WERI-Rb-1 (cell line): ENCODE measurements around the gene NIPAL1.
"Not testable (repeated sequence)": the region's sequence is repeated elsewhere in the genome, so short reads cannot be mapped to it uniquely, and the experiment has no call there.

Source experiments
- DNase-seq: peaks from one replicate; pipeline ENCODE4 v3.0.0-alpha.2; 2020
- H3K27ac ChIP-seq: fragments of 250-450 bp; sonication (Bioruptor Pico); 2 replicates; pipeline ENCODE4 v1.5.1; 2020; ENCODE audit warnings: mild to moderate bottlenecking, moderate library complexity
- H3K27me3 ChIP-seq: fragments of 250-450 bp; sonication (Bioruptor Pico); 2 replicates; pipeline ENCODE4 v1.5.1; 2021; ENCODE audit warnings: mild to moderate bottlenecking, low read depth, moderate library complexity; ENCODE audit not compliant: insufficient read depth, severe bottlenecking
- H3K36me3 ChIP-seq: fragments of 250-450 bp; sonication (Bioruptor Pico); 2 replicates; pipeline ENCODE4 v1.5.1; 2020; ENCODE audit warnings: mild to moderate bottlenecking, moderate library complexity
- H3K4me3 ChIP-seq: 2 replicates; pipeline ENCODE4 v1.5.1; 2011; ENCODE audit warnings: low read depth, mild to moderate bottlenecking, control low read depth, low read length
- H3K9me3 ChIP-seq: fragments of 250-450 bp; sonication (Bioruptor Pico); 2 replicates; pipeline ENCODE4 v1.5.1; 2021; ENCODE audit warnings: mild to moderate bottlenecking, moderate library complexity; ENCODE audit not compliant: severe bottlenecking
- CTCF ChIP-seq: IDR thresholded peaks from 2 replicates; pipeline ENCODE4 v1.5.1; 2011; ENCODE audit warnings: low read depth, mild to moderate bottlenecking, control low read depth, inconsistent platforms, low read length

NIPAL1 gene

GRCh38 chr4:48008021-48008596 is 8.5 kb upstream of the NIPAL1 start:
- peaks cover 18% of the 10 kb centered on the region for H3K9me3 ChIP-seq
- no peak overlapping the region for H3K4me3 ChIP-seq
- no peak for TF ChIP-seq CTCF
- H3K27me3 ChIP-seq = no peaks in the 10 kb centered on the region
- H3K36me3 ChIP-seq = no peaks in the 10 kb centered on the region
- no peak for DNase-seq
- no peak overlapping the region for H3K27ac ChIP-seq

- not testable (repeated sequence) for H3K27me3 ChIP-seq, H3K27ac ChIP-seq, H3K4me3 ChIP-seq, H3K36me3 ChIP-seq, DNase-seq
- peaks cover 15% of the 10 kb centered on the region for H3K9me3 ChIP-seq
These were observed 5.7 kb upstream of the NIPAL1 start for GRCh38 chr4:48010906-48011305.

GRCh38 chr4:48011722-48012121 is 4.8 kb upstream of the NIPAL1 start:
- no peak for TF ChIP-seq CTCF
- no peaks in the 10 kb centered on the region for H3K27me3 ChIP-seq
- no peak for DNase-seq
- no peak overlapping the region for H3K27ac ChIP-seq
- no peaks in the 10 kb centered on the region for H3K36me3 ChIP-seq
- peaks cover 12% of the 10 kb centered on the region for H3K9me3 ChIP-seq
- H3K4me3 ChIP-seq = no peak overlapping the region

GRCh38 chr4:48012824-48013223 is 3.7 kb upstream of the NIPAL1 start:
- DNase-seq = no peak
- Histone ChIP-seq H3K36me3 (no peaks in the 10 kb centered on the region), H3K4me3 (no peak overlapping the region), H3K27me3 (no peaks in the 10 kb centered on the region), H3K27ac (no peak overlapping the region), H3K9me3 (peaks cover 10% of the 10 kb centered on the region)
- TF ChIP-seq CTCF = no peak

GRCh38 chr4:48015216-48015615 is 1.4 kb upstream of the NIPAL1 start:
- no peak overlapping the region for H3K27ac ChIP-seq
- no peaks in the 10 kb centered on the region for H3K36me3 ChIP-seq
- no peaks in the 10 kb centered on the region for H3K9me3 ChIP-seq
- no peak for TF ChIP-seq CTCF
- H3K4me3 ChIP-seq = no peak overlapping the region
- H3K27me3 ChIP-seq = no peaks in the 10 kb centered on the region
- DNase-seq = no peak

- H3K27ac ChIP-seq = no peak overlapping the region
- no peaks in the 10 kb centered on the region for H3K27me3 ChIP-seq
- no peaks in the 10 kb centered on the region for H3K9me3 ChIP-seq
- peak overlapping the region; percentile 83 for H3K4me3 ChIP-seq
- TF ChIP-seq CTCF = no peak
- no peaks in the 10 kb centered on the region for H3K36me3 ChIP-seq
- DNase-seq = no peak
These were observed 894 bp upstream of the NIPAL1 start for GRCh38 chr4:48015678-48016077.
